SK-N-SH (cell line): ENCODE results near the gene SLX4IP. TPM values are rescaled to one million over a fixed set of nuclear protein-coding genes. Genes with fewer than 3 reads are reported as not detected.

Experiments
- CTCF ChIA-PET: fragments of 300-600, 350-600 bp; formaldehyde crosslinking; extraction: SDS; loops from one replicate; lab custom pipeline; 2021; lab: Yijun Ruan, JAX
- POLR2A ChIA-PET: fragments of 350-600 bp; sonication (Branson Sonifier 250); formaldehyde crosslinking; extraction: SDS; loops from one replicate; lab custom pipeline; 2020; ENCODE audit warnings: antibody characterized with exemption, inconsistent platforms; lab: Yijun Ruan, JAX
- DNase-seq: peaks from one replicate; pipeline ENCODE4 v3.0.0; 2012
- H2AFZ ChIP-seq: fragments of 200-600 bp; sonication (generic); 2 replicates; pipeline ENCODE4 v1.8.1; 2016; ENCODE audit warnings: antibody characterized with exemption, mild to moderate bottlenecking, low read depth
- H3F3A ChIP-seq: fragments of 200-600 bp; sonication (generic); replicated peaks from 2 replicates; pipeline ENCODE3; 2016; ENCODE audit warnings: antibody characterized with exemption, mild to moderate bottlenecking; ENCODE audit not compliant: insufficient read depth
- H3K27ac ChIP-seq, 2 experiments: fragments of 200-500 bp in 1 of 2; fragments of 200-600 bp in 1 of 2; sonication (Bioruptor generic) in 1 of 2; sonication (generic), shearing (Covaris generic) in 1 of 2; 2 replicates each; pipeline versions ENCODE4 v1.5.1 to v1.6.1; 2014 to 2016; ENCODE audit warnings: low read depth in 2 of 2, inconsistent platforms in 1 of 2, low read length in 1 of 2, mild to moderate bottlenecking in 1 of 2, mixed read lengths in 1 of 2
- H3K27me3 ChIP-seq: fragments of 200-600 bp; sonication (generic), shearing (Covaris generic); 2 replicates; pipeline ENCODE4 v1.6.1; 2016; ENCODE audit warnings: mixed run types; ENCODE audit not compliant: insufficient read depth
- H3K36me3 ChIP-seq, 2 experiments: fragments of 200-500 bp in 1 of 2; fragments of 200-600 bp in 1 of 2; sonication (Bioruptor generic) in 1 of 2; sonication (generic) in 1 of 2; replicated peaks in 1 of 2; 2 replicates each; pipeline versions ENCODE3 to v1.5.1; 2014 to 2016; ENCODE audit warnings: low read length in 1 of 2, mild to moderate bottlenecking in 1 of 2; ENCODE audit not compliant: insufficient read depth in 2 of 2, control insufficient read depth in 1 of 2
- H3K4me1 ChIP-seq, 2 experiments: fragments of 200-500 bp in 1 of 2; fragments of 200-600 bp in 1 of 2; sonication (Bioruptor generic) in 1 of 2; sonication (generic), shearing (Covaris generic) in 1 of 2; 2 replicates each; pipeline versions ENCODE4 v1.5.1 to v1.6.1; 2014 to 2016; ENCODE audit warnings: low read depth in 1 of 2, low read length in 1 of 2, mixed run types in 1 of 2; ENCODE audit not compliant: insufficient read depth in 2 of 2, control insufficient read depth in 1 of 2
- H3K4me2 ChIP-seq: fragments of 200-600 bp; sonication (generic), shearing (Covaris generic); 2 replicates; pipeline ENCODE4 v1.6.1; 2017; ENCODE audit warnings: mixed run types
- H3K4me3 ChIP-seq, 2 experiments: fragments of 200-500 bp in 1 of 2; fragments of 200-600 bp in 1 of 2; sonication (Bioruptor generic) in 1 of 2; sonication (generic), shearing (Covaris generic) in 1 of 2; 2 replicates each; pipeline versions ENCODE4 v1.5.1 to v1.8.1; 2014 to 2016; ENCODE audit warnings: low read depth in 2 of 2, inconsistent platforms in 1 of 2, low read length in 1 of 2, mild to moderate bottlenecking in 1 of 2, mixed read lengths in 1 of 2, moderate library complexity in 1 of 2
- H3K79me2 ChIP-seq: fragments of 200-600 bp; sonication (generic); 2 replicates; pipeline ENCODE4 v1.8.1; 2017; ENCODE audit warnings: mild to moderate bottlenecking; ENCODE audit not compliant: insufficient read depth
- H3K9ac ChIP-seq: fragments of 200-600 bp; sonication (generic); 2 replicates; pipeline ENCODE4 v1.6.1; 2017; ENCODE audit warnings: mixed run types
- H3K9me2 ChIP-seq: fragments of 200-600 bp; sonication (generic); 2 replicates; pipeline ENCODE4 v1.6.1; 2017; ENCODE audit warnings: mixed run types
- H3K9me3 ChIP-seq: fragments of 200-600 bp; sonication (generic); 2 replicates; pipeline ENCODE4 v1.6.1; 2017; ENCODE audit warnings: mixed run types, mild to moderate bottlenecking, moderate library complexity
- H4K20me1 ChIP-seq: fragments of 200-600 bp; sonication (generic); 2 replicates; pipeline ENCODE4 v1.6.1; 2017; ENCODE audit warnings: mild to moderate bottlenecking, mixed run types; ENCODE audit not compliant: insufficient read depth
- EP300 ChIP-seq, 2 experiments: IDR thresholded peaks; 2 replicates each; pipeline versions ENCODE4 v1.4.0 to v1.6.1; 2012; ENCODE audit warnings: borderline replicate concordance in 1 of 2, low read depth in 1 of 2, low read length in 1 of 2
- FOSL2 ChIP-seq: IDR thresholded peaks from 2 replicates; pipeline ENCODE4 v1.4.0; 2012; ENCODE audit warnings: low read depth, mild to moderate bottlenecking, moderate library complexity, borderline replicate concordance
- FOXJ3 ChIP-seq: sonication (generic); formaldehyde crosslinking; IDR thresholded peaks from 2 replicates; pipeline ENCODE4 v1.5.1; 2020; ENCODE audit warnings: mild to moderate bottlenecking, missing genetic modification reagents
- MEF2A ChIP-seq: IDR thresholded peaks from 2 replicates; pipeline ENCODE4 v1.4.0; 2012; ENCODE audit warnings: low read depth, borderline replicate concordance
- NRF1 ChIP-seq: IDR thresholded peaks from 2 replicates; pipeline ENCODE4 v1.6.1; 2012; ENCODE audit warnings: low read depth, mild to moderate bottlenecking, low read length
- POLR2AphosphoS5 ChIP-seq: IDR thresholded peaks from 2 replicates; pipeline ENCODE4 v1.6.1; 2012; ENCODE audit warnings: low read depth, low read length
- RCOR1 ChIP-seq: fragments of 150-350 bp; IDR thresholded peaks from 2 replicates; pipeline ENCODE4 v1.6.1; 2017; ENCODE audit warnings: antibody characterized with exemption, low read length
- WGBS: methylation state at CpG from one replicate; pipeline ENCODE4 v1.1.6; 2017; ENCODE audit warnings: low lambda C conversion rate; 5-methylcytosine and 5-hydroxymethylcytosine counted together
- polyA plus RNA-seq, 3 experiments: library from polyadenylated mRNA; depleted of rRNA; stranded (reverse); fragments of >200 nt; gene quantifications; 2 replicates each; pipeline ENCODE4 v1.2.3, GENCODE V29; 2012
- TF ChIP-seq, protein P1 (sequence below): fragments of 150-350 bp; IDR thresholded peaks from 2 replicates; pipeline ENCODE4 v1.6.1; 2017; ENCODE audit warnings: antibody characterized with exemption, low read length, low read depth, borderline replicate concordance
- TF ChIP-seq, protein P2 (sequence below): IDR thresholded peaks from 2 replicates; pipeline ENCODE4 v1.6.1; 2012; ENCODE audit warnings: mild to moderate bottlenecking, low read depth, low read length, moderate library complexity
- TF ChIP-seq, protein P3 (sequence below): fragments of 200-600 bp; sonication (generic); IDR thresholded peaks from 2 replicates; pipeline ENCODE4 v1.6.1; 2017; ENCODE audit warnings: antibody characterized with exemption, mild to moderate bottlenecking, moderate library complexity

The SLX4IP gene
- polyA plus RNA-seq, 1 of the 3 experiments (the other 2 are of a cell fraction), result 1.3 TPM

DNA sequence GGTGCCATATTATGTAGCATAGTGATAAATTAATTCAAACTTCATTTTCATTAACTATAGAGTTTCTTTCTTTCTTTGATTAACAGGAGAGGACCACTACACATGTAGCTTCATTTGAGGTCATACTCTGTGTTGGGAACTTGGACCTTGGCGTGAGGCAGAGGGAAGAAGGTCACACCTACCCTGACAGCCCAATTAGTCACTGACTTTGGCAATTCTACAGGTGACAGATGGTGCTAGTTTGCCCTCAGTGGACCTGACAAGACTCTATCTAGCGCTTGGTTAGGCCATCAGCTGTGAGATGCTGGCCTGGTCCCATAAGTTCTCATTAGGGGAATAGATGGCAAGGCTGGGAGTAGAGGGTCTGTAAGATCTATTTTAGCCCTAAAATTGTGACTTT is 14.2 kb downstream of the SLX4IP start (continued):
- TF ChIP-seq MEF2A, result no peak
- no peak for TF ChIP-seq FOSL2

DNA sequence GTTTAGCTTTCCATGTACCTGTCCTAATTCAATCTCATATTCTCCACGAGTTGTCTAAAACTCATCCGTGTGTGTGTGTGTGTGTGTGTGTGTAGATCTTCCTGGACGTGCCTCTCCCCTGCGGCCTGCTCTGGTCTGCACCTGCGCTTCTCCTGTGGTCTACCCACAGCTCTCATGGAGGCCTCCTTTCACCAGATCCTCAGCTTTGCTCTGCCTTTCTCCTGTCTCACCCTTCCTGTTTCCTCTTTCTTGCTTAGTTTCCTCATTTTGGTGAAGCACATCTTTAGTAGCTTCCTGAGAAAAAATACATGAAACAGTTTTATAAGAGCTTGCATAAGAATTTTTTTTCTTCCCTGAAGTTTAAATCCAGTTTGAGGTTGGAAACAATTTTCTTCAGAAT is 18.1 kb downstream of the SLX4IP start:
- 82% methylated on average over 5 of the region's 5 CpGs for WGBS

More for the DNA sequence above, 18.1 kb downstream of the SLX4IP start:
- Histone ChIP-seq H3K9me2 (no peaks in the 10 kb centered on the region), H3K27ac (no peak overlapping the region), H3K27me3 (no peaks in the 10 kb centered on the region), H3K36me3 (peaks cover 0 to 8% of the 10 kb centered on the region in 2 experiments), H3K4me1 (peaks cover 0 to 11% of the 10 kb centered on the region in 2 experiments; a peak in 1 of 4 replicates), H3K4me3 (no peak overlapping the region), H3K79me2 (peaks cover 30% of the 10 kb centered on the region; the same call in 1 of the 2 replicates), H2AFZ (no peak overlapping the region), H3K9ac (no peak overlapping the region), H3F3A (no peaks in the 10 kb centered on the region), H3K4me2 (no peak overlapping the region), H3K9me3 (peaks cover 4% of the 10 kb centered on the region; the same call in 1 of the 2 replicates), H4K20me1 (no peaks in the 10 kb centered on the region)
- ChIA-PET POLR2A (interaction anchor here (0.7 to 1.3 kb wide), 2 partner anchors 19 to 450 kb away, joined by 3 to 4 read pairs; partner anchors contain the start of gene MKKS), CTCF (no interaction called here)
- TF ChIP-seq POLR2AphosphoS5 (no peak), RCOR1 (no peak), EP300 (IDR thresholded peaks at IDR 0.05; ENCODE audit: borderline replicate concordance in 1 of 2, low read depth in 1 of 2, low read length in 1 of 2) (no peak), NRF1 (no peak), FOXJ3 (CRISPR knock-in tag) (no peak)
- TF ChIP-seq, protein P1, sequence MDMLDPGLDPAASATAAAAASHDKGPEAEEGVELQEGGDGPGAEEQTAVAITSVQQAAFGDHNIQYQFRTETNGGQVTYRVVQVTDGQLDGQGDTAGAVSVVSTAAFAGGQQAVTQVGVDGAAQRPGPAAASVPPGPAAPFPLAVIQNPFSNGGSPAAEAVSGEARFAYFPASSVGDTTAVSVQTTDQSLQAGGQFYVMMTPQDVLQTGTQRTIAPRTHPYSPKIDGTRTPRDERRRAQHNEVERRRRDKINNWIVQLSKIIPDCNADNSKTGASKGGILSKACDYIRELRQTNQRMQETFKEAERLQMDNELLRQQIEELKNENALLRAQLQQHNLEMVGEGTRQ, result no peak
- TF ChIP-seq, protein P2, sequence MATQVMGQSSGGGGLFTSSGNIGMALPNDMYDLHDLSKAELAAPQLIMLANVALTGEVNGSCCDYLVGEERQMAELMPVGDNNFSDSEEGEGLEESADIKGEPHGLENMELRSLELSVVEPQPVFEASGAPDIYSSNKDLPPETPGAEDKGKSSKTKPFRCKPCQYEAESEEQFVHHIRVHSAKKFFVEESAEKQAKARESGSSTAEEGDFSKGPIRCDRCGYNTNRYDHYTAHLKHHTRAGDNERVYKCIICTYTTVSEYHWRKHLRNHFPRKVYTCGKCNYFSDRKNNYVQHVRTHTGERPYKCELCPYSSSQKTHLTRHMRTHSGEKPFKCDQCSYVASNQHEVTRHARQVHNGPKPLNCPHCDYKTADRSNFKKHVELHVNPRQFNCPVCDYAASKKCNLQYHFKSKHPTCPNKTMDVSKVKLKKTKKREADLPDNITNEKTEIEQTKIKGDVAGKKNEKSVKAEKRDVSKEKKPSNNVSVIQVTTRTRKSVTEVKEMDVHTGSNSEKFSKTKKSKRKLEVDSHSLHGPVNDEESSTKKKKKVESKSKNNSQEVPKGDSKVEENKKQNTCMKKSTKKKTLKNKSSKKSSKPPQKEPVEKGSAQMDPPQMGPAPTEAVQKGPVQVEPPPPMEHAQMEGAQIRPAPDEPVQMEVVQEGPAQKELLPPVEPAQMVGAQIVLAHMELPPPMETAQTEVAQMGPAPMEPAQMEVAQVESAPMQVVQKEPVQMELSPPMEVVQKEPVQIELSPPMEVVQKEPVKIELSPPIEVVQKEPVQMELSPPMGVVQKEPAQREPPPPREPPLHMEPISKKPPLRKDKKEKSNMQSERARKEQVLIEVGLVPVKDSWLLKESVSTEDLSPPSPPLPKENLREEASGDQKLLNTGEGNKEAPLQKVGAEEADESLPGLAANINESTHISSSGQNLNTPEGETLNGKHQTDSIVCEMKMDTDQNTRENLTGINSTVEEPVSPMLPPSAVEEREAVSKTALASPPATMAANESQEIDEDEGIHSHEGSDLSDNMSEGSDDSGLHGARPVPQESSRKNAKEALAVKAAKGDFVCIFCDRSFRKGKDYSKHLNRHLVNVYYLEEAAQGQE, result no peak
- TF ChIP-seq, protein P3, sequence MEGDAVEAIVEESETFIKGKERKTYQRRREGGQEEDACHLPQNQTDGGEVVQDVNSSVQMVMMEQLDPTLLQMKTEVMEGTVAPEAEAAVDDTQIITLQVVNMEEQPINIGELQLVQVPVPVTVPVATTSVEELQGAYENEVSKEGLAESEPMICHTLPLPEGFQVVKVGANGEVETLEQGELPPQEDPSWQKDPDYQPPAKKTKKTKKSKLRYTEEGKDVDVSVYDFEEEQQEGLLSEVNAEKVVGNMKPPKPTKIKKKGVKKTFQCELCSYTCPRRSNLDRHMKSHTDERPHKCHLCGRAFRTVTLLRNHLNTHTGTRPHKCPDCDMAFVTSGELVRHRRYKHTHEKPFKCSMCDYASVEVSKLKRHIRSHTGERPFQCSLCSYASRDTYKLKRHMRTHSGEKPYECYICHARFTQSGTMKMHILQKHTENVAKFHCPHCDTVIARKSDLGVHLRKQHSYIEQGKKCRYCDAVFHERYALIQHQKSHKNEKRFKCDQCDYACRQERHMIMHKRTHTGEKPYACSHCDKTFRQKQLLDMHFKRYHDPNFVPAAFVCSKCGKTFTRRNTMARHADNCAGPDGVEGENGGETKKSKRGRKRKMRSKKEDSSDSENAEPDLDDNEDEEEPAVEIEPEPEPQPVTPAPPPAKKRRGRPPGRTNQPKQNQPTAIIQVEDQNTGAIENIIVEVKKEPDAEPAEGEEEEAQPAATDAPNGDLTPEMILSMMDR, result no peak
- no peak for DNase-seq
